SK-N-SH (cell line): ENCODE results near the gene CHRNA5. TPM values are rescaled to one million over a fixed set of nuclear protein-coding genes. Genes with fewer than 3 reads are reported as not detected.
A peak's percentile ranks its signal among the peaks of the same experiment; 100 is the strongest.

Experiments
- CTCF ChIA-PET: fragments of 300-600, 350-600 bp; formaldehyde crosslinking; extraction: SDS; loops from one replicate; lab custom pipeline; 2021; lab: Yijun Ruan, JAX
- POLR2A ChIA-PET: fragments of 350-600 bp; sonication (Branson Sonifier 250); formaldehyde crosslinking; extraction: SDS; loops from one replicate; lab custom pipeline; 2020; ENCODE audit warnings: antibody characterized with exemption, inconsistent platforms; lab: Yijun Ruan, JAX
- DNase-seq: peaks from one replicate; pipeline ENCODE4 v3.0.0; 2012
- H2AFZ ChIP-seq: fragments of 200-600 bp; sonication (generic); 2 replicates; pipeline ENCODE4 v1.8.1; 2016; ENCODE audit warnings: antibody characterized with exemption, mild to moderate bottlenecking, low read depth
- H3F3A ChIP-seq: fragments of 200-600 bp; sonication (generic); replicated peaks from 2 replicates; pipeline ENCODE3; 2016; ENCODE audit warnings: antibody characterized with exemption, mild to moderate bottlenecking; ENCODE audit not compliant: insufficient read depth
- H3K27ac ChIP-seq, 2 experiments: fragments of 200-500 bp in 1 of 2; fragments of 200-600 bp in 1 of 2; sonication (Bioruptor generic) in 1 of 2; sonication (generic), shearing (Covaris generic) in 1 of 2; 2 replicates each; pipeline versions ENCODE4 v1.5.1 to v1.6.1; 2014 to 2016; ENCODE audit warnings: low read depth in 2 of 2, inconsistent platforms in 1 of 2, low read length in 1 of 2, mild to moderate bottlenecking in 1 of 2, mixed read lengths in 1 of 2
- H3K27me3 ChIP-seq: fragments of 200-600 bp; sonication (generic), shearing (Covaris generic); 2 replicates; pipeline ENCODE4 v1.6.1; 2016; ENCODE audit warnings: mixed run types; ENCODE audit not compliant: insufficient read depth
- H3K36me3 ChIP-seq, 2 experiments: fragments of 200-500 bp in 1 of 2; fragments of 200-600 bp in 1 of 2; sonication (Bioruptor generic) in 1 of 2; sonication (generic) in 1 of 2; replicated peaks in 1 of 2; 2 replicates each; pipeline versions ENCODE3 to v1.5.1; 2014 to 2016; ENCODE audit warnings: low read length in 1 of 2, mild to moderate bottlenecking in 1 of 2; ENCODE audit not compliant: insufficient read depth in 2 of 2, control insufficient read depth in 1 of 2
- H3K4me1 ChIP-seq, 2 experiments: fragments of 200-500 bp in 1 of 2; fragments of 200-600 bp in 1 of 2; sonication (Bioruptor generic) in 1 of 2; sonication (generic), shearing (Covaris generic) in 1 of 2; 2 replicates each; pipeline versions ENCODE4 v1.5.1 to v1.6.1; 2014 to 2016; ENCODE audit warnings: low read depth in 1 of 2, low read length in 1 of 2, mixed run types in 1 of 2; ENCODE audit not compliant: insufficient read depth in 2 of 2, control insufficient read depth in 1 of 2
- H3K4me2 ChIP-seq: fragments of 200-600 bp; sonication (generic), shearing (Covaris generic); 2 replicates; pipeline ENCODE4 v1.6.1; 2017; ENCODE audit warnings: mixed run types
- H3K4me3 ChIP-seq, 2 experiments: fragments of 200-500 bp in 1 of 2; fragments of 200-600 bp in 1 of 2; sonication (Bioruptor generic) in 1 of 2; sonication (generic), shearing (Covaris generic) in 1 of 2; 2 replicates each; pipeline versions ENCODE4 v1.5.1 to v1.8.1; 2014 to 2016; ENCODE audit warnings: low read depth in 2 of 2, inconsistent platforms in 1 of 2, low read length in 1 of 2, mild to moderate bottlenecking in 1 of 2, mixed read lengths in 1 of 2, moderate library complexity in 1 of 2
- H3K79me2 ChIP-seq: fragments of 200-600 bp; sonication (generic); 2 replicates; pipeline ENCODE4 v1.8.1; 2017; ENCODE audit warnings: mild to moderate bottlenecking; ENCODE audit not compliant: insufficient read depth
- H3K9ac ChIP-seq: fragments of 200-600 bp; sonication (generic); 2 replicates; pipeline ENCODE4 v1.6.1; 2017; ENCODE audit warnings: mixed run types
- H3K9me2 ChIP-seq: fragments of 200-600 bp; sonication (generic); 2 replicates; pipeline ENCODE4 v1.6.1; 2017; ENCODE audit warnings: mixed run types
- H3K9me3 ChIP-seq: fragments of 200-600 bp; sonication (generic); 2 replicates; pipeline ENCODE4 v1.6.1; 2017; ENCODE audit warnings: mixed run types, mild to moderate bottlenecking, moderate library complexity
- H4K20me1 ChIP-seq: fragments of 200-600 bp; sonication (generic); 2 replicates; pipeline ENCODE4 v1.6.1; 2017; ENCODE audit warnings: mild to moderate bottlenecking, mixed run types; ENCODE audit not compliant: insufficient read depth
- CHD2 ChIP-seq: fragments of 150-350 bp; IDR thresholded peaks from 2 replicates; pipeline ENCODE4 v1.6.1; 2018; ENCODE audit warnings: low read length; ENCODE audit not compliant: partially characterized antibody
- ELF1 ChIP-seq: IDR thresholded peaks from 2 replicates; pipeline ENCODE4 v1.4.0; 2012
- EP300 ChIP-seq, 2 experiments: IDR thresholded peaks; 2 replicates each; pipeline versions ENCODE4 v1.4.0 to v1.6.1; 2012; ENCODE audit warnings: borderline replicate concordance in 1 of 2, low read depth in 1 of 2, low read length in 1 of 2
- FOSL2 ChIP-seq: IDR thresholded peaks from 2 replicates; pipeline ENCODE4 v1.4.0; 2012; ENCODE audit warnings: low read depth, mild to moderate bottlenecking, moderate library complexity, borderline replicate concordance
- FOXJ3 ChIP-seq: sonication (generic); formaldehyde crosslinking; IDR thresholded peaks from 2 replicates; pipeline ENCODE4 v1.5.1; 2020; ENCODE audit warnings: mild to moderate bottlenecking, missing genetic modification reagents
- FOXM1 ChIP-seq: IDR thresholded peaks from 2 replicates; pipeline ENCODE4 v1.4.0; 2012; ENCODE audit warnings: low read depth, mild to moderate bottlenecking
- GABPA ChIP-seq: IDR thresholded peaks from 2 replicates; pipeline ENCODE4 v1.4.0; 2012; ENCODE audit warnings: low read depth, mild to moderate bottlenecking
- GATA2 ChIP-seq: sonication (generic); formaldehyde crosslinking; IDR thresholded peaks from 2 replicates; pipeline ENCODE4 v1.5.0; 2020; ENCODE audit warnings: mild to moderate bottlenecking, missing genetic modification reagents
- MXI1 ChIP-seq: IDR thresholded peaks from 2 replicates; pipeline ENCODE4 v1.6.1; 2012; ENCODE audit warnings: mild to moderate bottlenecking, low read depth, low read length, improper control_type of control experiment
- NRF1 ChIP-seq: IDR thresholded peaks from 2 replicates; pipeline ENCODE4 v1.6.1; 2012; ENCODE audit warnings: low read depth, mild to moderate bottlenecking, low read length
- RAD21 ChIP-seq: IDR thresholded peaks from 2 replicates; pipeline ENCODE4 v1.6.1; 2012; ENCODE audit warnings: mild to moderate bottlenecking, low read length
- RFX5 ChIP-seq: IDR thresholded peaks from 2 replicates; pipeline ENCODE4 v1.6.1; 2012; ENCODE audit warnings: mild to moderate bottlenecking, improper control_type of control experiment, low read length
- TAF1 ChIP-seq: IDR thresholded peaks from 2 replicates; pipeline ENCODE4 v1.6.1; 2012; ENCODE audit warnings: low read depth, mild to moderate bottlenecking, low read length, moderate library complexity, borderline replicate concordance
- WGBS: methylation state at CpG from one replicate; pipeline ENCODE4 v1.1.6; 2017; ENCODE audit warnings: low lambda C conversion rate; 5-methylcytosine and 5-hydroxymethylcytosine counted together
- polyA plus RNA-seq, 3 experiments: library from polyadenylated mRNA; depleted of rRNA; stranded (reverse); fragments of >200 nt; gene quantifications; 2 replicates each; pipeline ENCODE4 v1.2.3, GENCODE V29; 2012
- TF ChIP-seq, protein P1 (sequence below): fragments of 150-350 bp; IDR thresholded peaks from 2 replicates; pipeline ENCODE4 v1.6.1; 2016; ENCODE audit warnings: mild to moderate bottlenecking, low read depth, low read length
- TF ChIP-seq, protein P2 (sequence below): IDR thresholded peaks from 2 replicates; pipeline ENCODE4 v1.4.0; 2012; ENCODE audit warnings: low read depth, borderline replicate concordance

The CHRNA5 gene
- polyA plus RNA-seq, 1 of the 3 experiments (the other 2 are of a cell fraction), result 5.5 TPM

DNA sequence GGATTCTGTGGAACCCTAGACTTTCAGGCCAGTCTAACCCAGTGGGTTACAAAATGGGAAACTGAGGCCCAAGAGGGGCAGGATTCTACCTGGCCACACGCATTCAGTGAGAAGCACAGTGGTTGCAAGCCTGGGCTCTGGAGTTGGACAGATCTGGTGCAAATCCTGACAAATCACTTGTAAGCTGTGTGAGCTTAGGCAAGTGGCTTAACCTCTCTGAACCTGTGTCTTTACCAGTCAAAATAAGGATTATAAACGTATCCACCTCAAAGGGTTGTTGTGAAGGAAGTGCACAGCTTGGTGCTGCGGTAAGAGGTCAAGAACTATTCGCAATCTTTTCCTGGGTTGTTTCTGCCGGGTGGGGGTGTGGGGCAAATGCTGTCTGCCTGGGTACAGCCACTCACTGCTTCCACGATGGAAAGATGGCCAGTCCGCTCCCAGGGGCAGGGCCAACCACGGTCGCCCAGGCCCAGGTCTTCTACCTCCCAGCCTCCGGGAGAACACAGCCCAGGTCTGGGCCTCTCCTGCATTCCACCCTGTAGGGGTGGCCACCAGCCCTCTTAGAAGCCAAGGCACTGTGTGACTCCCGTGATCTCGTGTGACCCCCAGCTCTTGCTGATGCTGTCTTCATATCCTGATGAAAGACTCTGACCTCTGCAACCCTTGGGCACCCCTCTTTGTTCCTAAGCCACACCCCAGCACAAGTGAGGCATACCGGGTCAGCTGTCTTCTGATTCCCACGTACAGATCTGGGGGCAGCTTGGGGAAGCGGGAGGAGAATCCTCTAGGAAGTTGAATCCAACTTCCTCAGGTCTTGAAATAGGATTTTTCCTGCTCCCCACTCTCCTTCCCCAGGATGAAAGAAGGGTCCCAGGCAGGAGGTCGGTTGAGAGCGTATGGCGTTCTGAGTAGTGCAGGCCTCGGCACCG is 54.0 kb downstream of the CHRNA5 start:
- TF ChIP-seq GATA2 (CRISPR knock-in tag), result no peak
- no peak for TF ChIP-seq RFX5
- TF ChIP-seq, protein P1, sequence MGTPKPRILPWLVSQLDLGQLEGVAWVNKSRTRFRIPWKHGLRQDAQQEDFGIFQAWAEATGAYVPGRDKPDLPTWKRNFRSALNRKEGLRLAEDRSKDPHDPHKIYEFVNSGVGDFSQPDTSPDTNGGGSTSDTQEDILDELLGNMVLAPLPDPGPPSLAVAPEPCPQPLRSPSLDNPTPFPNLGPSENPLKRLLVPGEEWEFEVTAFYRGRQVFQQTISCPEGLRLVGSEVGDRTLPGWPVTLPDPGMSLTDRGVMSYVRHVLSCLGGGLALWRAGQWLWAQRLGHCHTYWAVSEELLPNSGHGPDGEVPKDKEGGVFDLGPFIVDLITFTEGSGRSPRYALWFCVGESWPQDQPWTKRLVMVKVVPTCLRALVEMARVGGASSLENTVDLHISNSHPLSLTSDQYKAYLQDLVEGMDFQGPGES, result no peak
- TF ChIP-seq FOXM1, result no peak
- no peak for TF ChIP-seq NRF1
- TF ChIP-seq RAD21, result no peak
- no peak for TF ChIP-seq TAF1
- TF ChIP-seq FOXJ3 (CRISPR knock-in tag), result no peak
- no peak for TF ChIP-seq EP300 (IDR thresholded peaks at IDR 0.05; ENCODE audit: borderline replicate concordance in 1 of 2, low read depth in 1 of 2, low read length in 1 of 2)
- TF ChIP-seq ELF1, result no peak
- TF ChIP-seq, protein P2, sequence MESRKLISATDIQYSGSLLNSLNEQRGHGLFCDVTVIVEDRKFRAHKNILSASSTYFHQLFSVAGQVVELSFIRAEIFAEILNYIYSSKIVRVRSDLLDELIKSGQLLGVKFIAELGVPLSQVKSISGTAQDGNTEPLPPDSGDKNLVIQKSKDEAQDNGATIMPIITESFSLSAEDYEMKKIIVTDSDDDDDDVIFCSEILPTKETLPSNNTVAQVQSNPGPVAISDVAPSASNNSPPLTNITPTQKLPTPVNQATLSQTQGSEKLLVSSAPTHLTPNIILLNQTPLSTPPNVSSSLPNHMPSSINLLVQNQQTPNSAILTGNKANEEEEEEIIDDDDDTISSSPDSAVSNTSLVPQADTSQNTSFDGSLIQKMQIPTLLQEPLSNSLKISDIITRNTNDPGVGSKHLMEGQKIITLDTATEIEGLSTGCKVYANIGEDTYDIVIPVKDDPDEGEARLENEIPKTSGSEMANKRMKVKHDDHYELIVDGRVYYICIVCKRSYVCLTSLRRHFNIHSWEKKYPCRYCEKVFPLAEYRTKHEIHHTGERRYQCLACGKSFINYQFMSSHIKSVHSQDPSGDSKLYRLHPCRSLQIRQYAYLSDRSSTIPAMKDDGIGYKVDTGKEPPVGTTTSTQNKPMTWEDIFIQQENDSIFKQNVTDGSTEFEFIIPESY, result no peak
- TF ChIP-seq MXI1, result no peak
- no peak for TF ChIP-seq FOSL2
- TF ChIP-seq CHD2, result no peak
- no peak for TF ChIP-seq GABPA
- TF ChIP-seq, all 33 proteins: peak for 0
- Histone ChIP-seq H3K9me3 (no peaks in the 10 kb centered on the region), H3K4me1 (peaks cover 4 to 43% of the 10 kb centered on the region in 2 experiments; a peak in 2 of 4 replicates), H3K27ac (peak overlapping the region; percentile 30 to 99; a peak in 3 of 4 replicates), H3K27me3 (peaks cover 36% of the 10 kb centered on the region), H3K9me2 (no peaks in the 10 kb centered on the region), H2AFZ (no peak overlapping the region), H3K9ac (no peak overlapping the region), H3K79me2 (no peaks in the 10 kb centered on the region), H4K20me1 (peaks cover 15% of the 10 kb centered on the region), H3K4me2 (peak overlapping the region; percentile 53), H3K4me3 (peak overlapping the region; percentile 47 to 59), H3F3A (peaks cover 2% of the 10 kb centered on the region), H3K36me3 (peaks cover 0 to 2% of the 10 kb centered on the region in 2 experiments)
- ChIA-PET CTCF (interaction anchor here (0.7 to 5.3 kb wide), 26 partner anchors 9 to 233 kb away, joined by 3 to 57 read pairs (median 6); partner anchors contain the start of genes CHRNA5 and PSMA4), POLR2A (interaction anchor here (0.6 to 4.3 kb wide), 13 partner anchors 10 to 133 kb away, joined by 3 to 55 read pairs (median 10); partner anchors contain the start of genes CHRNA5 and CHRNB4)
- 27% methylated on average over 13 of the region's 20 CpGs for WGBS
- peak; percentile 67 for DNase-seq
